ENCODE measurements around the gene PDZD11. TPM values are rescaled to one million over a fixed set of nuclear protein-coding genes. Genes with fewer than 3 reads are reported as not detected.
"Not testable (repeated sequence)": the region's sequence is repeated elsewhere in the genome, so short reads cannot be mapped to it uniquely, and the experiment has no call there.

Gene PDZD11
- total RNA-seq, 1 donor from 2014 or later = 38.3 TPM

DNA sequence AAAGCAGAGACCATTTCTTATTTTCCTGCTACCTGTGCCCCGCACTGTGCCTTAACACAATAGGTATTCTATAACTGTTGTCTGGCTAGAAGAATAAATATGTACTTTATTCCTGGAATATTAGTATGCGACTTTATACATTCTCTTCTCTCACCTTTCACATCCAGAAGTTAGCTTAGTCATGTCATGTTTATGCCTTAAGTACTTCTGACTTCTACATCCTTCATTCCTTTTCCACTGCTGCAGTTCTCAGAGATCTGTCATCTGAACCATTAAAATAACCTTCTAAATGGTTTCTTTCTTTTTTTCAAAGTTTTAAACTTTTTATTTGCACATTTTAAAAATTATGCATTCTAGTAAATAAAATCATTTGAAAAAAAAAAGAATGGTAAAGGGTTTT, 34.6 kb upstream of the PDZD11 start:
- no peaks in the 10 kb centered on the region for H3K4me1 Mint-ChIP-seq
- H3K36me3 Mint-ChIP-seq (ENCODE audit: low read depth) = peaks cover 3% of the 10 kb centered on the region
- H3K9me3 Mint-ChIP-seq = no peaks in the 10 kb centered on the region
- TF ChIP-seq, protein P1, sequence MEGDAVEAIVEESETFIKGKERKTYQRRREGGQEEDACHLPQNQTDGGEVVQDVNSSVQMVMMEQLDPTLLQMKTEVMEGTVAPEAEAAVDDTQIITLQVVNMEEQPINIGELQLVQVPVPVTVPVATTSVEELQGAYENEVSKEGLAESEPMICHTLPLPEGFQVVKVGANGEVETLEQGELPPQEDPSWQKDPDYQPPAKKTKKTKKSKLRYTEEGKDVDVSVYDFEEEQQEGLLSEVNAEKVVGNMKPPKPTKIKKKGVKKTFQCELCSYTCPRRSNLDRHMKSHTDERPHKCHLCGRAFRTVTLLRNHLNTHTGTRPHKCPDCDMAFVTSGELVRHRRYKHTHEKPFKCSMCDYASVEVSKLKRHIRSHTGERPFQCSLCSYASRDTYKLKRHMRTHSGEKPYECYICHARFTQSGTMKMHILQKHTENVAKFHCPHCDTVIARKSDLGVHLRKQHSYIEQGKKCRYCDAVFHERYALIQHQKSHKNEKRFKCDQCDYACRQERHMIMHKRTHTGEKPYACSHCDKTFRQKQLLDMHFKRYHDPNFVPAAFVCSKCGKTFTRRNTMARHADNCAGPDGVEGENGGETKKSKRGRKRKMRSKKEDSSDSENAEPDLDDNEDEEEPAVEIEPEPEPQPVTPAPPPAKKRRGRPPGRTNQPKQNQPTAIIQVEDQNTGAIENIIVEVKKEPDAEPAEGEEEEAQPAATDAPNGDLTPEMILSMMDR (conservative IDR thresholded peaks at IDR 0.05) = no peak
- no peak overlapping the region for H3K27ac Mint-ChIP-seq (ENCODE audit: unreplicated experiment)
- H3K4me3 Mint-ChIP-seq = no peak overlapping the region
- no peaks in the 10 kb centered on the region for H3K27me3 Mint-ChIP-seq (ENCODE audit: low read depth)
- DNase-seq (ENCODE audit: low read depth, low spot score) = no peak

DNA sequence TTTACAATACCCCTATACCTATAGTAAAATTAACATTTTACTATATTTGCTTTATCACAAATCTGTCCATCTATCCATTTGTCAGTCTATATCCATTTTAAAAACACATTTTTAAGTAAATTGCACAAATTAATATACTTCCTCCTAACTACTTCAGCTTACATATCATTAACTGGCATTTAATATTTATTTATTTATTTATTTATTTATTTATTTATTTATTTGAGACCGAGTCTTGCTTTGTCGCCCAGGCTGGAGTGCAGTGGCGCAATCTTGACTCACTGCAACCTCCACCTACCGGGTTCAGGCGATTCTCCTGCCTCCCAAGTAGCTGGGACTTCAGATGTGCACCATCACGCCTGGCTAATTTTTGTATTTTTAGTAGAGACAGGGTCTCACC, 33.9 kb upstream of the PDZD11 start:
- not testable (repeated sequence) for H3K36me3 Mint-ChIP-seq (ENCODE audit: low read depth); DNase-seq (ENCODE audit: low read depth, low spot score); H3K27me3 Mint-ChIP-seq (ENCODE audit: low read depth)

DNA sequence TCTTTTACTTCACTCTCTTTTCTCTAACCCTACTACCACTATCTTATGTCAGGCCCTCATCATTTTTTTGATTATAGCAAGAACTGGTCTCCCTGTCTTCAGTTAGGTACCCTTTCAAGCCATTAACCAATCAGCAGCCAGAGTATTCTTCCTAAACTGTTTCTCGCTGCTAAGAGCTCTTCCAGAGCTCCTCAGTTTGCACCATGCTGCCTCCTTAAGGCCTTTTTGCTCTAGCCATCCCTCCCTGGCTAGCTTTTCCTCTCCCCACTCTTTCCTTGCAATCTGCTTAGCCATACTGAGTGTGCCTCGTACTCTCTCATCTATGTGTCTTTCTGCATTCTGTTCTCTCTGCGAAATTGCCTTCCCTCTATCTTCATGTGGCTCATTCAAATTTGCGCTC, 33.1 kb upstream of the PDZD11 start:
- TF ChIP-seq, protein P1 (conservative IDR thresholded peaks at IDR 0.05) = no peak
- no peak for DNase-seq (ENCODE audit: low read depth, low spot score)
- no peak overlapping the region for H3K4me3 Mint-ChIP-seq

More for the DNA sequence above, 33.9 kb upstream of the PDZD11 start:
- H3K27ac Mint-ChIP-seq (ENCODE audit: unreplicated experiment); H3K4me1 Mint-ChIP-seq; H3K4me3 Mint-ChIP-seq; H3K9me3 Mint-ChIP-seq: not testable (repeated sequence)

DNA sequence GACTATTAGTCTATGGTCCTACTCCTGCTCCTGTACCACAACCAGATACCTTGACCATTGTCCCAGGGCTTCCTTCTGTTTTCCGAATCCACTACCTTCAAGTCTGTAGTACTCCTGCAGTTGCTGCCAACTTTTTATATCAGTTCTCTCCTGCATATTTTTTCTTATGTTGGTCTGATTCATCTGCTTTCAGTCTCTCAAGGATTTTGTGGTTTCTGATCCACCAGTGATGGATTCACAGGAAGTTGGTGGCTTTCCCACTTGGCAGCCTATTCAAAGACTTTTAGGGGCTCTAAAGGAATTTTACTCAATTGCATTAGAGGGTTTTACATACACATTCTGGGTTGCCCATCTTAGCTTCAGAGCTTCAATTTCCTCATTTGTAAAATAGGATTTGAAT, 23.8 kb upstream of the PDZD11 start:
- H3K9me3 Mint-ChIP-seq = peaks cover 3% of the 10 kb centered on the region
- H3K27ac Mint-ChIP-seq (ENCODE audit: unreplicated experiment) = no peak overlapping the region

More for the DNA sequence above, 33.1 kb upstream of the PDZD11 start:
- H3K4me1 Mint-ChIP-seq = no peaks in the 10 kb centered on the region
- H3K27ac Mint-ChIP-seq (ENCODE audit: unreplicated experiment) = no peak overlapping the region
- H3K36me3 Mint-ChIP-seq (ENCODE audit: low read depth) = peaks cover 6% of the 10 kb centered on the region
- no peaks in the 10 kb centered on the region for H3K9me3 Mint-ChIP-seq
- no peaks in the 10 kb centered on the region for H3K27me3 Mint-ChIP-seq (ENCODE audit: low read depth)

DNA sequence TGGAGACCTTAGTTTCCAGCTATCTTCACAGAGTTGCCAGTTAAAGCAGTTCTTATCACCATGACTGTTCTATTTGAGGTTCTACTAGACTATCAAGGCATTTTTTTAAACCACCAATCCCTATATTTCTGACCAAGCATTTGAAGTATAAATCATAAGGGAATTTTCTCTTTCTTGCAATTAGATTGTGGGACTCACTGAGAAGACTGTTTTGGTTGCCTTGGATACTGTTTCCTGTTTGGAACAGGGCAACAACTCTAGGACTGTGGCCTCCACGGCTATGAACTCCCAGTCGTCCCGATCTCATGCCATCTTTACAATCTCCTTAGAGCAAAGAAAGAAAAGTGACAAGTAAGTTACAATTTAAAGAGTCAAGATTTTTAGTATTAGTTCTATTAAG, 12.0 kb upstream of the PDZD11 start:
- Mint-ChIP-seq H3K9me3 (peaks cover 3% of the 10 kb centered on the region), H3K4me3 (no peak overlapping the region), H3K4me1 (no peaks in the 10 kb centered on the region), H3K27ac (ENCODE audit: unreplicated experiment) (no peak overlapping the region), H3K27me3 (ENCODE audit: low read depth) (no peaks in the 10 kb centered on the region), H3K36me3 (ENCODE audit: low read depth) (peaks cover 20% of the 10 kb centered on the region)
- TF ChIP-seq, protein P1 (conservative IDR thresholded peaks at IDR 0.05) = no peak
- DNase-seq (ENCODE audit: low read depth, low spot score) = no peak

More for the DNA sequence above, 23.8 kb upstream of the PDZD11 start:
- no peaks in the 10 kb centered on the region for H3K4me1 Mint-ChIP-seq
- no peak overlapping the region for H3K4me3 Mint-ChIP-seq
- TF ChIP-seq, protein P1 (conservative IDR thresholded peaks at IDR 0.05) = no peak
- no peaks in the 10 kb centered on the region for H3K27me3 Mint-ChIP-seq (ENCODE audit: low read depth)
- no peak for DNase-seq (ENCODE audit: low read depth, low spot score)
- H3K36me3 Mint-ChIP-seq (ENCODE audit: low read depth) = peaks cover 24% of the 10 kb centered on the region

DNA sequence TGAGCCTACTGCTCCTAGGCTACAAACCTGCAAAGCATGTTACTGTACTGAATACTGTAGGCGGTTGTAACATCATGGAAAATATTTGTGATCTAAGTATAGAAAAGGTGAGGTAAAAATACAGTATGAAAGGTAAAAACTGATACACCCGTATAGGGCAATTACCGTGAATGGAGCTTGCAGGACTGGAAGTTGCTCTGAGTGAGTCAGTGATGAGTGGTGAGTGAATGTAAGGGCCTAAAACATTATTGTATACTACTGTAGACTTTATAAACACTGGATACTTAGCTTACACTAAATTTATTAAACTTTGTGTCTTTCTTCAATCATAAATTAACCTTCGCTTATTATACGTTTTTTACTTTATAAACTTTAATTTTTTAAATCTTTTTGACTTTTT, 3.9 kb upstream of the PDZD11 start:
- Mint-ChIP-seq H3K9me3 (no peaks in the 10 kb centered on the region), H3K27ac (ENCODE audit: unreplicated experiment) (no peak overlapping the region), H3K27me3 (ENCODE audit: low read depth) (no peaks in the 10 kb centered on the region), H3K36me3 (ENCODE audit: low read depth) (no peaks in the 10 kb centered on the region), H3K4me1 (peaks cover 28% of the 10 kb centered on the region), H3K4me3 (no peak overlapping the region)
- TF ChIP-seq, protein P1 (conservative IDR thresholded peaks at IDR 0.05) = no peak
- no peak for DNase-seq (ENCODE audit: low read depth, low spot score)

All from neural crest cell (in vitro differentiated cells).